LNCAP (cell line): ENCODE measurements around the gene RPS6KA3.

ENCODE experiments used
- TF ChIP-seq, protein P1 (sequence below): fragments of 450-650 bp; IDR thresholded peaks from 2 replicates; pipeline ENCODE4 v1.5.1; 2017; ENCODE audit warnings: mild to moderate bottlenecking

Gene RPS6KA3

DNA sequence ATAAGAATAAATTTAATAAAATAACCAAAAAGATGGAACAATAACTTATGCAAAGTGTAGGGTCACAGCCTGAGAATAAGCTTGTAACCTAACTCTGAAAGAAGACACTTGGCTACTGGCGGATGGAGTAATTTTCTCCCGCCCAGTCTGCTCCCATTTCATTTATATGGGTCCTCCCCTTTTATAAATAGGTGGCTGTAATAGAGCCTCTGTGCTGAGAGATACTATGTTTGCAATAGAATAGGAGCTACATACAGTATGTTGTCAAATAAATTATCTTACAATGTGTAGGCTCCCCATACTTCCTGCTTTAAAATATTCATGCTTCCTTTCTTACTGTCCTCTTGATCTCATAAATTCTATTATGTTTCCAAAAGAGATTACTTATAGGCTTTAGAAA is 28.2 kb upstream of the RPS6KA3 start:
- TF ChIP-seq, protein P1, sequence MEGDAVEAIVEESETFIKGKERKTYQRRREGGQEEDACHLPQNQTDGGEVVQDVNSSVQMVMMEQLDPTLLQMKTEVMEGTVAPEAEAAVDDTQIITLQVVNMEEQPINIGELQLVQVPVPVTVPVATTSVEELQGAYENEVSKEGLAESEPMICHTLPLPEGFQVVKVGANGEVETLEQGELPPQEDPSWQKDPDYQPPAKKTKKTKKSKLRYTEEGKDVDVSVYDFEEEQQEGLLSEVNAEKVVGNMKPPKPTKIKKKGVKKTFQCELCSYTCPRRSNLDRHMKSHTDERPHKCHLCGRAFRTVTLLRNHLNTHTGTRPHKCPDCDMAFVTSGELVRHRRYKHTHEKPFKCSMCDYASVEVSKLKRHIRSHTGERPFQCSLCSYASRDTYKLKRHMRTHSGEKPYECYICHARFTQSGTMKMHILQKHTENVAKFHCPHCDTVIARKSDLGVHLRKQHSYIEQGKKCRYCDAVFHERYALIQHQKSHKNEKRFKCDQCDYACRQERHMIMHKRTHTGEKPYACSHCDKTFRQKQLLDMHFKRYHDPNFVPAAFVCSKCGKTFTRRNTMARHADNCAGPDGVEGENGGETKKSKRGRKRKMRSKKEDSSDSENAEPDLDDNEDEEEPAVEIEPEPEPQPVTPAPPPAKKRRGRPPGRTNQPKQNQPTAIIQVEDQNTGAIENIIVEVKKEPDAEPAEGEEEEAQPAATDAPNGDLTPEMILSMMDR: no peak

GRCh38 chrX:20294284-20294683 is 27.6 kb upstream of the RPS6KA3 start:
- TF ChIP-seq, protein P1: no peak

DNA sequence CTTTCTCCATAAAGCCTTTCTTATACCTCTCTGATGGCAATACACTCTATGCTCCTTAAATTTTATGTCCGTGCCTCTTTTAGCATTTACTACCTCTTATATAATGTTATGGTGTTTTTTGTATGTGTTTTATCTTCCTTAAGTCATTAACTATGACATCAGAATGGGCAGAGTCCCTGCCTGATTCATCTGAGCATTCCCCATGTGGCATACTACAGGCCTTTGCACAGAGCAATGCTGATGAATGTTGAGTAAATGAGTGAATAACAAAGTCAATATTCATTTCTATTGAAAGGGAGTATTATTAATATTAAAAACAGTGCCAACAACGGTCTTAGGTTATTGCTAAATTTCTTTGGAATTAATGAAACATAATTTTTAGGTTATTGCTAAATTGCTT is 18.8 kb upstream of the RPS6KA3 start:
- TF ChIP-seq, protein P1: no peak

- TF ChIP-seq, protein P1: no peak
Measured at GRCh38 chrX:20284992-20285391, 18.3 kb upstream of the RPS6KA3 start.

DNA sequence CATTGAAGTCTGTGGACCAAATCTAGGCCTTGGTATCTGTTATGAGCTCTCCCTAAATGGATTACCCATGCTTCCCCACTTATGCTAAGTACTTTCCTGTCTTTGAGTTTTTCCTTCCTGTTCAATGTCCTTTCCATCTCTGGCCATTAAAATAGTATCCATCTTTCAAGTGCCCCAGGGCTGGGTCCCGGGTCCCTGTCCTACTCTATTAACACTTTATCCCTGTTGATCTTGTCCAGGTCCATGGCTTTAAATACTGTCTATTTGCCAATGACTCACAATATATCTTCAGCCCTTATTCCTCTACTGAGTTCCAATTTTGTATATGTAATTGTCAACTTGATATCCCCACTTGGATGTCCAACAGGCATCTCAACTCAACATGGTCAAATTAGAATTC is 17.7 kb upstream of the RPS6KA3 start:
- TF ChIP-seq, protein P1: no peak

- TF ChIP-seq, protein P1: no peak
Measured at GRCh38 chrX:20280938-20281337, 14.2 kb upstream of the RPS6KA3 start.

DNA sequence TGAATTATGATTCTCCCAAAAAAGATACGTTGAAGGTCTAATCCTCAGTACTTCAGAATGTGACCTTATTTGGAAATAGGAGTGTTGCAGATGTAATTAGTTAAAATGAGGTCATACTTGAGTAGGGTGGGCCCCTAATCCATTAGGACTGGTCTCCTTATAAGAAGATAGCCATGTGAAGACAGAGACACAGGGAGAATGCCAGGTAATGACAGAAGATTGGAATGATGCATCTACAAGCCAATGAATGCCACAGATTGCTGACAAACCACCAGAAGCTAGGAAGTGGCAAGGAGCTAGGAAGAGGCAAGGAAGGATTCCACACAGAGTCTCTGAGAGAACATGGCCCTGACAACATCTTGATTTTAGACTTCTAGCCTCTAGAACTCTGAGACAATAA is 7.4 kb upstream of the RPS6KA3 start:
- TF ChIP-seq, protein P1: no peak

GRCh38 chrX:20271730-20272129 is 5.0 kb upstream of the RPS6KA3 start:
- TF ChIP-seq, protein P1: no peak
